GM23248 (cell line): ENCODE measurements around the gene OSTN.

Experiments
- EZH2 ChIP-seq: fragments of 200-600 bp; sonication (generic); IDR thresholded peaks from 2 replicates; pipeline ENCODE4 v1.6.1; 2018; ENCODE audit warnings: antibody characterized with exemption, mild to moderate bottlenecking; ENCODE audit not compliant: insufficient read depth, poor library complexity, severe bottlenecking
- EZH2phosphoT487 ChIP-seq: fragments of 200-600 bp; sonication (generic); IDR thresholded peaks from 2 replicates; pipeline ENCODE4 v1.6.1; 2018; ENCODE audit warnings: antibody characterized with exemption, moderate library complexity, mild to moderate bottlenecking, low read depth; ENCODE audit not compliant: insufficient read depth

DNA sequence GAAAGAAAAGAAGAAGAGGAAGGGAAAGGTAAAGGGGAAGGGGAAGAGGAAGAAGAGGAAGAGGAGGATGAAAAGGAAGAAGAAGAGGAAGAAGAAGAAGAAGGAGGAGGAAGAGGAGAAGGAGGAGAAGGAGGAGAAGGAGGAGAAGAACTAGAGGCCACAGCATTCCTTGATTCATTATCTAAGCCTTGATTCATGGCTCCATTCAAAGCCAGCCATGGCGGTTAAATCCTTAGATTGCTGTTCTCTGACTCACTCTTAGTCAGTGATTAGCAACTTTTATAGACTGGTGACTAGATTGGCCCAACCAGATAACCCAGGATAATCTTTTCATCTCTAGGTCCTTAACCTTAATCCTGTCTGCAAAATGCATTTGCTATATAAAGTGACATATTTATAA is 47.6 kb downstream of the OSTN start:
- TF ChIP-seq EZH2 (no peak), EZH2phosphoT487 (no peak)
